NCI-H146 (cell line): Measurements from ENCODE around the gene KRTAP5-1.
A peak's percentile ranks its signal among the peaks of the same experiment; 100 is the strongest.
"Not testable (repeated sequence)": the region's sequence is repeated elsewhere in the genome, so short reads cannot be mapped to it uniquely, and the experiment has no call there.

Experiments
- DNase-seq: peaks from one replicate; lab custom pipeline; 2025; lab: John Stamatoyannopoulos, UW

Gene KRTAP5-1

GRCh38 chr11:1584661-1585370, at the start of gene KRTAP5-1:
TSS of gene KRTAP5-1 (minus strand) at chr11:1585283. CDS start at chr11:1585249, 34 bp downstream.
- not testable (repeated sequence) for DNase-seq

GRCh38 chr11:1633864-1634263, 48.8 kb upstream of the KRTAP5-1 start:
- no peak for DNase-seq

- peak; percentile 13 for DNase-seq
Measured at GRCh38 chr11:1632053-1632714, 47.1 kb upstream of the KRTAP5-1 start.

GRCh38 chr11:1631066-1631568, 46.0 kb upstream of the KRTAP5-1 start:
- no peak for DNase-seq

GRCh38 chr11:1630271-1630670, 45.2 kb upstream of the KRTAP5-1 start:
- DNase-seq: no peak

- no peak for DNase-seq
Measured at GRCh38 chr11:1629326-1630185, 44.5 kb upstream of the KRTAP5-1 start, which contains the start of gene KRTAP5-5. TSS of gene KRTAP5-5 (plus strand) at chr11:1629775. CDS start at chr11:1629841, 66 bp downstream.

GRCh38 chr11:1628506-1629325, 43.6 kb upstream of the KRTAP5-1 start:
- DNase-seq: peak; percentile 50

GRCh38 chr11:1625541-1625940, 40.5 kb upstream of the KRTAP5-1 start:
- no peak for DNase-seq

GRCh38 chr11:1624621-1625020, 39.5 kb upstream of the KRTAP5-1 start:
- no peak for DNase-seq

- DNase-seq: no peak
Measured at GRCh38 chr11:1623716-1624115, 38.6 kb upstream of the KRTAP5-1 start.

- no peak for DNase-seq
Measured at GRCh38 chr11:1622086-1622485, 37.0 kb upstream of the KRTAP5-1 start, which contains the start of gene KRTAP5-4. TSS of gene KRTAP5-4 (minus strand) at chr11:1622138. CDS start at chr11:1622093, 45 bp downstream.

- DNase-seq: no peak
Measured at GRCh38 chr11:1619449-1619848, 34.4 kb upstream of the KRTAP5-1 start.

GRCh38 chr11:1618231-1618630, 33.1 kb upstream of the KRTAP5-1 start:
- no peak for DNase-seq

- peak; percentile 17 for DNase-seq
Measured at GRCh38 chr11:1608363-1608762, 23.3 kb upstream of the KRTAP5-1 start, which contains the start of gene KRTAP5-3. TSS of gene KRTAP5-3 (minus strand) at chr11:1608463. CDS start at chr11:1608385, 78 bp downstream.

- not testable (repeated sequence) for DNase-seq
Measured at GRCh38 chr11:1607901-1608300, 22.8 kb upstream of the KRTAP5-1 start.

GRCh38 chr11:1607156-1607845, 22.2 kb upstream of the KRTAP5-1 start:
- not testable (repeated sequence) for DNase-seq

GRCh38 chr11:1605923-1606322, 20.8 kb upstream of the KRTAP5-1 start:
- DNase-seq: not testable (repeated sequence)

GRCh38 chr11:1604711-1605110, 19.6 kb upstream of the KRTAP5-1 start:
- no peak for DNase-seq

GRCh38 chr11:1604181-1604580, 19.1 kb upstream of the KRTAP5-1 start:
- no peak for DNase-seq

- DNase-seq: peak; percentile 41
Measured at GRCh38 chr11:1603629-1604028, 18.5 kb upstream of the KRTAP5-1 start.
